Effector memory CD4-positive, alpha-beta T cell (primary cell): ENCODE data around the gene ABCC4.

Experiments used
- DNase-seq, 3 donors: peaks; one replicate each; pipeline ENCODE4 v3.0.0-alpha.2; 2020
- H3K27ac ChIP-seq: 2 replicates; pipeline ENCODE4 v1.7.0; 2013; ENCODE audit warnings: mild to moderate bottlenecking, low read length, moderate library complexity; ENCODE audit not compliant: insufficient read depth, poor library complexity, severe bottlenecking
- H3K27me3 ChIP-seq: replicated peaks from 2 replicates; pipeline ENCODE4 v1.7.0; 2013; ENCODE audit warnings: mild to moderate bottlenecking, low read length; ENCODE audit not compliant: insufficient read depth, control insufficient read depth, poor library complexity, severe bottlenecking
- H3K36me3 ChIP-seq: 2 replicates; pipeline ENCODE4 v1.7.0; 2013; ENCODE audit warnings: mild to moderate bottlenecking, low read length, moderate library complexity; ENCODE audit not compliant: control insufficient read depth, insufficient read depth
- H3K4me1 ChIP-seq: 2 replicates; pipeline ENCODE4 v1.7.0; 2013; ENCODE audit warnings: low read length, mild to moderate bottlenecking; ENCODE audit not compliant: control insufficient read depth, insufficient read depth, poor library complexity, severe bottlenecking
- H3K4me3 ChIP-seq: 2 replicates; pipeline ENCODE4 v1.7.0; 2013; ENCODE audit warnings: low read length, low read depth, mild to moderate bottlenecking; ENCODE audit not compliant: insufficient read depth, poor library complexity, severe bottlenecking
- H3K9me3 ChIP-seq: 2 replicates; pipeline ENCODE4 v1.7.0; 2013; ENCODE audit warnings: mild to moderate bottlenecking, low read length, moderate library complexity; ENCODE audit not compliant: control insufficient read depth

The ABCC4 gene

GRCh38 chr13:95191821-95192563, 109.3 kb downstream of the ABCC4 start:
- Histone ChIP-seq H3K4me1 (peaks cover under 1% of the 10 kb centered on the region), H3K27ac (no peak overlapping the region), H3K27me3 (no peaks in the 10 kb centered on the region), H3K9me3 (no peaks in the 10 kb centered on the region), H3K36me3 (no peaks in the 10 kb centered on the region), H3K4me3 (no peak overlapping the region)
- DNase-seq, result peak in 1 of 3 donors; percentile 29

- Histone ChIP-seq H3K27ac (no peak overlapping the region), H3K4me3 (no peak overlapping the region), H3K27me3 (no peaks in the 10 kb centered on the region), H3K9me3 (no peaks in the 10 kb centered on the region), H3K4me1 (peaks cover 14% of the 10 kb centered on the region), H3K36me3 (no peaks in the 10 kb centered on the region)
- DNase-seq, result no peak
Observed at GRCh38 chr13:95188128-95188527, 113.1 kb downstream of the ABCC4 start.

- H3K27me3 ChIP-seq, result no peaks in the 10 kb centered on the region
- DNase-seq, result peak; percentile 37 to 51 (median 42)
- peak overlapping the region; percentile 8 for H3K4me3 ChIP-seq
- H3K4me1 ChIP-seq, result peaks cover 14% of the 10 kb centered on the region
- no peaks in the 10 kb centered on the region for H3K9me3 ChIP-seq
- H3K36me3 ChIP-seq, result no peaks in the 10 kb centered on the region
- H3K27ac ChIP-seq, result peak overlapping the region; percentile 50
Observed at GRCh38 chr13:95185851-95186250, 115.4 kb downstream of the ABCC4 start.

GRCh38 chr13:95185311-95185710, 115.9 kb downstream of the ABCC4 start:
- no peak overlapping the region for H3K4me3 ChIP-seq
- H3K27me3 ChIP-seq, result no peaks in the 10 kb centered on the region
- H3K9me3 ChIP-seq, result no peaks in the 10 kb centered on the region
- H3K36me3 ChIP-seq, result no peaks in the 10 kb centered on the region
- peaks cover 14% of the 10 kb centered on the region for H3K4me1 ChIP-seq
- DNase-seq, result no peak
- H3K27ac ChIP-seq, result peak overlapping the region; percentile 50

- H3K9me3 ChIP-seq, result no peaks in the 10 kb centered on the region
- H3K27me3 ChIP-seq, result no peaks in the 10 kb centered on the region
- H3K4me3 ChIP-seq, result no peak overlapping the region
- no peak overlapping the region for H3K27ac ChIP-seq
- DNase-seq, result no peak
- no peaks in the 10 kb centered on the region for H3K36me3 ChIP-seq
- H3K4me1 ChIP-seq, result peaks cover 14% of the 10 kb centered on the region
Observed at GRCh38 chr13:95184317-95184716, 116.9 kb downstream of the ABCC4 start.

- H3K36me3 ChIP-seq, result no peaks in the 10 kb centered on the region
- no peak for DNase-seq
- H3K27ac ChIP-seq, result no peak overlapping the region
Observed at GRCh38 chr13:95182570-95183265, 118.5 kb downstream of the ABCC4 start.

GRCh38 chr13:95181586-95181985, 119.7 kb downstream of the ABCC4 start:
- H3K27ac ChIP-seq, result no peak overlapping the region
- no peaks in the 10 kb centered on the region for H3K36me3 ChIP-seq
- H3K4me3 ChIP-seq, result no peak overlapping the region
- no peaks in the 10 kb centered on the region for H3K27me3 ChIP-seq
- peaks cover 10% of the 10 kb centered on the region for H3K4me1 ChIP-seq
- no peaks in the 10 kb centered on the region for H3K9me3 ChIP-seq
- no peak for DNase-seq

More at GRCh38 chr13:95182570-95183265, 118.5 kb downstream of the ABCC4 start:
- Histone ChIP-seq H3K4me3 (no peak overlapping the region), H3K27me3 (no peaks in the 10 kb centered on the region), H3K9me3 (no peaks in the 10 kb centered on the region), H3K4me1 (peaks cover 14% of the 10 kb centered on the region)

GRCh38 chr13:95180513-95181245, 120.6 kb downstream of the ABCC4 start:
- Histone ChIP-seq H3K9me3 (no peaks in the 10 kb centered on the region), H3K4me1 (peaks cover 10% of the 10 kb centered on the region), H3K27me3 (no peaks in the 10 kb centered on the region), H3K4me3 (no peak overlapping the region), H3K36me3 (no peaks in the 10 kb centered on the region), H3K27ac (no peak overlapping the region)
- no peak for DNase-seq

- Histone ChIP-seq H3K9me3 (no peaks in the 10 kb centered on the region), H3K4me3 (no peak overlapping the region), H3K4me1 (no peaks in the 10 kb centered on the region), H3K36me3 (no peaks in the 10 kb centered on the region), H3K27ac (no peak overlapping the region), H3K27me3 (no peaks in the 10 kb centered on the region)
- no peak for DNase-seq
Observed at GRCh38 chr13:95176611-95177259, 124.5 kb downstream of the ABCC4 start.
